CD4-positive, alpha-beta T cell treated with Interferon alpha-2 for 1 hour (primary cell): Measurements from ENCODE around the gene ZC3H4.

Source experiments
- DNase-seq, 2 donors: peaks; one replicate each; pipeline ENCODE4 v3.0.0-alpha.2; 2020 to 2022

Gene ZC3H4

GRCh38 chr19:47018923-47019322 lies 94.7 kb downstream of the ZC3H4 start:
- DNase-seq: no peak
